ENCODE measurements around the gene HBM.

HBM gene

DNA sequence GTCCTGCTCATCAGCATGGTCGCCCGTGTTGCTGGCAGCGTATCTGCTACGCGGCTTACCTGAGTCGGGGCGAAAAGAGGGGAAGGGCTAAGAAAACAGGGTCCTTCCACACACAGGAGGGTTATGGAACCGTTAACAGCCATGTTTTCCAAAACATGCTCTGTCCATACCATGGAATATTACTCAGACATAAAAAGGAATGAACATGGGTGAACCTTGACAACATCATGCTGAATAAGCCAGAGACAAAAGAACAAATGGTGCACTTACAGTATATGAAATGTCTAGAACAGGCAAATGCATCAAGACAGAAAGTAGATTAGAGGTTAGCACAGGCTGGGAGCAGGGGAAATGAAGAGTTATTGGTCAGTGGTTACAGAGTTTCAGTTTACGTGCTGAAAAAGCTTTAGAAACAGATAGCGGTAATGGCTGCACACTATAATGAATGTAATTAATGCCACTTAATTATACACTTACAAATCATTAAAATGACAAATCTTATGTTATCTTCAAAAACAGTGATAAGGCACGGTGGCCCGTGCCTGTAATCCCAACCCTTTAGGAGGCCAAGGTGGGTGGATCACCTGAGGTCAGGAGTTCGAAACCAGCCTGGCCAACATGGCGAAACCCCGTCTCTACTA is 35.1 kb upstream of the HBM start:
- H3K27me3 ChIP-seq = no peaks in the 10 kb centered on the region
- H3K36me3 ChIP-seq = no peaks in the 10 kb centered on the region
- TF ChIP-seq, protein P1, sequence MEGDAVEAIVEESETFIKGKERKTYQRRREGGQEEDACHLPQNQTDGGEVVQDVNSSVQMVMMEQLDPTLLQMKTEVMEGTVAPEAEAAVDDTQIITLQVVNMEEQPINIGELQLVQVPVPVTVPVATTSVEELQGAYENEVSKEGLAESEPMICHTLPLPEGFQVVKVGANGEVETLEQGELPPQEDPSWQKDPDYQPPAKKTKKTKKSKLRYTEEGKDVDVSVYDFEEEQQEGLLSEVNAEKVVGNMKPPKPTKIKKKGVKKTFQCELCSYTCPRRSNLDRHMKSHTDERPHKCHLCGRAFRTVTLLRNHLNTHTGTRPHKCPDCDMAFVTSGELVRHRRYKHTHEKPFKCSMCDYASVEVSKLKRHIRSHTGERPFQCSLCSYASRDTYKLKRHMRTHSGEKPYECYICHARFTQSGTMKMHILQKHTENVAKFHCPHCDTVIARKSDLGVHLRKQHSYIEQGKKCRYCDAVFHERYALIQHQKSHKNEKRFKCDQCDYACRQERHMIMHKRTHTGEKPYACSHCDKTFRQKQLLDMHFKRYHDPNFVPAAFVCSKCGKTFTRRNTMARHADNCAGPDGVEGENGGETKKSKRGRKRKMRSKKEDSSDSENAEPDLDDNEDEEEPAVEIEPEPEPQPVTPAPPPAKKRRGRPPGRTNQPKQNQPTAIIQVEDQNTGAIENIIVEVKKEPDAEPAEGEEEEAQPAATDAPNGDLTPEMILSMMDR (IDR thresholded peaks at IDR 0.05; ENCODE audit: low read depth, low read length) = no peak
- H3K4me3 ChIP-seq (ENCODE audit: low read depth, low read length) = no peak overlapping the region
- no peaks in the 10 kb centered on the region for H3K9me3 ChIP-seq
- DNase-seq = no peak
- H3K4me1 ChIP-seq = no peaks in the 10 kb centered on the region

DNA sequence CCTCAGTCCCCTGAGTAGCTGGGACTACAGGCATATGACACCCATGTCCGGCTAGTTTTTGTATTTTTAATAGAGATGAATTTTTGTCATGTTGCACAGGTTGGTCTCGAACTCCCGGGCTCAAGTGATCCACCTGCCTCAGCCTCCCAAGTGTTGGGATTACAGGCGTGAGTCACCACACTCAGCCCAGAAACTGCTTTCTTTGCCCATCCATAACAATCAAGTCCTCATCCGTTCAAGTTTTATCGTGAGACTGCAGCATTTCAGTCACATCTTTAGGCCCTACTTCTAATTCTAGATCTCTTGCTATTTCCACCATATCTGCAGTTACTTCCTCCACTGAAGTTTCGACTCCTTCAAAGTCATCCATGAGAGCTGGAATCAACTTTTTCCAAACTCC is 33.7 kb upstream of the HBM start:
- Histone ChIP-seq H3K27me3 (no peaks in the 10 kb centered on the region), H3K9me3 (no peaks in the 10 kb centered on the region), H3K36me3 (no peaks in the 10 kb centered on the region), H3K4me1 (no peaks in the 10 kb centered on the region), H3K4me3 (ENCODE audit: low read depth, low read length) (no peak overlapping the region)
- no peak for DNase-seq
- TF ChIP-seq, protein P1 (IDR thresholded peaks at IDR 0.05; ENCODE audit: low read depth, low read length) = no peak

DNA sequence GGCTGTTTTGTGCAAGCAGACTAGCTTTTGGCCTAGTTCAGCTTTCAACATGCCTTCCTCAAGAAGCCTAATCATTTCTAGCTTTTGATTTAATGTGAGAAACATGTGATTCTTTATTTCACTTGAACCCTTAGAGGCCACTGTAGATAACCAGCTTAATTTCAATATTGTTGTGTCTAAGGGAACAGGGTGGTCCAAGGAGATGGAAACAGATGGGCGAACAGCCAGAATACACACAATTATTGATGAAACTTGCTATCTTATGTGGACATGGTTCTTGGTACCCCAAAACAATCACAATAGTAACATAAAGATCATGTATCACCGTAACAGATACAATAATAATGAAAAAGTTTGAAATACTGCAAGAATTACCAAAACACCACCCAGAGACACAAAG is 32.1 kb upstream of the HBM start:
- Histone ChIP-seq H3K9me3 (no peaks in the 10 kb centered on the region), H3K4me3 (ENCODE audit: low read depth, low read length) (no peak overlapping the region), H3K27me3 (no peaks in the 10 kb centered on the region), H3K36me3 (no peaks in the 10 kb centered on the region), H3K4me1 (no peaks in the 10 kb centered on the region)
- no peak for DNase-seq
- TF ChIP-seq, protein P1 (IDR thresholded peaks at IDR 0.05; ENCODE audit: low read depth, low read length) = no peak

DNA sequence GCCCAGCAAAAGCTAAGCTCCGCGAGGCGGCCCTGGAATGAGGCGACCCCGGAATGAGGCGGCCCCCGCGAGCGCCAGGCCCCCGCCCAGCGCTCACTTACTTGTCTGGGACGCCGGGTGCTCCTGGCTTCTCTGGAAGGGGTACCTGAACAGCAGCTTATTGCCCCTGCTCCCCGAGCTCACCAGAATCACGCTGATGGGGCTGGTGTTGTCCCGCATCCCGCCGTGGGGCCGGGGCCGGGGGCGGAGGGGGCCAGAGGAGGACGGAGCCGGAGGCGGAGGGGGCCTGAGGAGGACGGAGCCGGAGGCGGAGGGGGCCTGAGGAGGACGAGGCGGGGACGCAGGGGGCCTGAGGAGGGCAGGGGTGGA is 27.7 kb upstream of the HBM start:
- DNase-seq = peak; percentile 39
- H3K36me3 ChIP-seq = no peaks in the 10 kb centered on the region
- TF ChIP-seq, protein P1 (IDR thresholded peaks at IDR 0.05; ENCODE audit: low read depth, low read length) = no peak

DNA sequence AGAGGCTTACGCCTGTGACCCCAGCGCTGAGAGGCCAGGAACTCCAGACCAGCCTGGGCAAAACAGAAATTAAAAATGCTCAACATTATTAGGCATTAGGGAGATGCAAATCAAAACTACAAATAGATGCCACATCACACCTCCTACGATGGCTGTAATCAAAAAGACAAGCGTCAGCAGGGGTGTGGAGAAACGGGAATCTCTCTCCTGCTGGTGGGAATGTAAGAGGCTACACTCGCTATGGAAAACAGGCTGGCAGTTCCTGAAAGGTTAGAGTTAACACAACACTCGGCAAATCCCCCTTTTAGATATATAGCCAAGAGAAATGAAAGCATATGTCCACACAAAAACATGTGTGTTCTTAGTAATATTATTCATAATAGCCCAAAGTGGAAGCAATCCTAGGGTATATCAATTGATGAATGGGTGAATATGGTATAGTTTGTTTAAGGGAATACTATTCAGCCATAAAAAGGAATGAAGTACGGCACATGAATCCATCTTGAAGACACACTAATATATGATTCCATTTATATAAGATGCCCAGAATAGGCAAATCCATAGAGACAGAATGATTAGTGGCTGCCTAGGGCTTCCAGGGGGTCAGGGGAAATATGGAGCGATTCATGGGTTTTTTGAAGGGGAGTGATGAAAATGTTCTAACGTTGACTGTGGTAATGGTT is 25.5 kb upstream of the HBM start:
- no peaks in the 10 kb centered on the region for H3K9me3 ChIP-seq
- TF ChIP-seq, protein P1 (IDR thresholded peaks at IDR 0.05; ENCODE audit: low read depth, low read length) = no peak
- no peak for DNase-seq
- H3K27me3 ChIP-seq = no peaks in the 10 kb centered on the region
- no peaks in the 10 kb centered on the region for H3K4me1 ChIP-seq
- H3K4me3 ChIP-seq (ENCODE audit: low read depth, low read length) = no peak overlapping the region
- no peaks in the 10 kb centered on the region for H3K36me3 ChIP-seq

More for the DNA sequence above, 27.7 kb upstream of the HBM start:
- H3K4me3 ChIP-seq (ENCODE audit: low read depth, low read length) = peak overlapping the region; percentile 67
- no peaks in the 10 kb centered on the region for H3K27me3 ChIP-seq
- no peaks in the 10 kb centered on the region for H3K4me1 ChIP-seq
- H3K9me3 ChIP-seq = no peaks in the 10 kb centered on the region

DNA sequence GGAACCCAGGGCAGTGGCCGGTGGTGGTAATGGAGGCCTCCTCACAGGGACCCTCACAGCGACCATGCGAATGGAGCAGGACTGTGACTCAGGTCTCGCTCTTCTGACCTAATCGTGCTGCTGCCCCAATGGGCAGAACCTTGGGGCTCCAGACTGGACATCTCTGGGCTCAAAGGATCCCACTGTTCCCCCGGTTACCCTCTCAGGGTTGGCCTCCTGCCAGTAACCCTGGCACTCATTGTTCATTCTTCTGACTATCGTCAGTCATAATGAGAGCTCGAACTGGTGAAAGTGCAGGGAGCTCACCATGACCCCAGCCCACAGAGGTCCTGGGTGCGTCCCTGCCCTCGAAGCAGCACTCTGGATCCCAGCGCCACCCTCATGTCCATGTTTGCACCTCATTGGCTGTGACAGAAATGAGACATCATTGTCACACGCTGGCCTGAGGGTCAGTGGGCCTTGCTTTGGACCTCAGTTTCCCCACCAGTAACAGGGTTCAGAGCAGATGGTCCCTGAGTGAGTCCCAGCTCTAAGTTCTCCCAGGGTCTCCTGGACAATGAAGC is 23.3 kb upstream of the HBM start:
- no peak overlapping the region for H3K4me3 ChIP-seq (ENCODE audit: low read depth, low read length)
- TF ChIP-seq, protein P1 (IDR thresholded peaks at IDR 0.05; ENCODE audit: low read depth, low read length) = no peak

More for the DNA sequence above, 23.3 kb upstream of the HBM start:
- Histone ChIP-seq H3K4me1 (no peaks in the 10 kb centered on the region), H3K9me3 (no peaks in the 10 kb centered on the region), H3K27me3 (no peaks in the 10 kb centered on the region), H3K36me3 (no peaks in the 10 kb centered on the region)
- no peak for DNase-seq
